D721Med (cell line): ENCODE measurements around the gene TRABD.

ENCODE experiments used
- DNase-seq: peaks from one replicate; pipeline ENCODE4 v3.0.0; 2011; ENCODE audit warnings: low spot score; ENCODE audit not compliant: insufficient read length
- FAIRE-seq: peaks from 2 replicates; lab custom pipeline; 2011; peaks lifted over from hg19 to GRCh38; lab: Jason Lieb, UNC
- TF ChIP-seq, protein P1 (sequence below): IDR thresholded peaks from 2 replicates; pipeline ENCODE4 v1.5.1; 2012; ENCODE audit warnings: mild to moderate bottlenecking, control low read depth; ENCODE audit not compliant: insufficient read depth; ENCODE audit errors: missing control alignments

TRABD gene

GRCh38 chr22:50229370-50229769 lies 43.7 kb downstream of the TRABD start:
- DNase-seq (no peak), FAIRE-seq (no peak)
- TF ChIP-seq, protein P1, sequence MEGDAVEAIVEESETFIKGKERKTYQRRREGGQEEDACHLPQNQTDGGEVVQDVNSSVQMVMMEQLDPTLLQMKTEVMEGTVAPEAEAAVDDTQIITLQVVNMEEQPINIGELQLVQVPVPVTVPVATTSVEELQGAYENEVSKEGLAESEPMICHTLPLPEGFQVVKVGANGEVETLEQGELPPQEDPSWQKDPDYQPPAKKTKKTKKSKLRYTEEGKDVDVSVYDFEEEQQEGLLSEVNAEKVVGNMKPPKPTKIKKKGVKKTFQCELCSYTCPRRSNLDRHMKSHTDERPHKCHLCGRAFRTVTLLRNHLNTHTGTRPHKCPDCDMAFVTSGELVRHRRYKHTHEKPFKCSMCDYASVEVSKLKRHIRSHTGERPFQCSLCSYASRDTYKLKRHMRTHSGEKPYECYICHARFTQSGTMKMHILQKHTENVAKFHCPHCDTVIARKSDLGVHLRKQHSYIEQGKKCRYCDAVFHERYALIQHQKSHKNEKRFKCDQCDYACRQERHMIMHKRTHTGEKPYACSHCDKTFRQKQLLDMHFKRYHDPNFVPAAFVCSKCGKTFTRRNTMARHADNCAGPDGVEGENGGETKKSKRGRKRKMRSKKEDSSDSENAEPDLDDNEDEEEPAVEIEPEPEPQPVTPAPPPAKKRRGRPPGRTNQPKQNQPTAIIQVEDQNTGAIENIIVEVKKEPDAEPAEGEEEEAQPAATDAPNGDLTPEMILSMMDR: no peak

DNA sequence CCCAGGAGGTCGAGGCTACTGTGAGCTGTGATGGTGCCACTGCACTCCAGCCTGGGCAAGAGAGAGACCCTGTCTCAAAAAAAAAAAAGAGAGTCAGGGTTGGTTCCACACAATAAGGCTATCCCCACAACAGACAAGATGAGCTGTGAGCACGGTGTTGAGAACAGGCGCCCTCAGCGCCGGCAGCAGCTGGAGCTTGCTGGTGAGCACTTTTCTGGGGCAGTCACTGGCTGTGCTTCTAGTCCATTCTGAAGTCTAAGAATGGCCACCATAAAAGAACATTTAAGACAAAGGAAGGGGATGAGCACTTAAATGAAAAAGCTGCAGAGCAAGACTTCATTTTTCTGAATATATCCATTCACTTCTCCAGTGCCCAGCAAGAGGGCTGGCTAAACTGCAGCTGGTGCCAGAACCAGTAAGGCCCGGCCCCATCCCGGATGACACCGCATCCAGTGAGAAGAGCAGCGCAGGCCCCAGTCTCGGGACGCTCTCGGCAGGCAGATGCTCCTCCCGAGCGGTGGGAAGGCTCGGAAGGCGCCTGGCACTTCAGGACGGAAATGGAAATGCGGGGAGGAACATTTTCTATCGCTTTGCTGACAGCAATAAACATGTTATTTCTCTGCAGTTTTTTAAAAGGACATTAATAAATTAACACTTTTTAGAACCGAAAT lies 46.9 kb downstream of the TRABD start:
- FAIRE-seq: no peak
- DNase-seq: no peak
- TF ChIP-seq, protein P1: no peak

- no peak for DNase-seq
- TF ChIP-seq, protein P1: no peak
- no peak for FAIRE-seq
Measured at GRCh38 chr22:50233223-50233622, 47.5 kb downstream of the TRABD start.

GRCh38 chr22:50236731-50237409 lies 51.2 kb downstream of the TRABD start:
- TF ChIP-seq, protein P1: peak; percentile 40
- DNase-seq (no peak), FAIRE-seq (no peak)

DNA sequence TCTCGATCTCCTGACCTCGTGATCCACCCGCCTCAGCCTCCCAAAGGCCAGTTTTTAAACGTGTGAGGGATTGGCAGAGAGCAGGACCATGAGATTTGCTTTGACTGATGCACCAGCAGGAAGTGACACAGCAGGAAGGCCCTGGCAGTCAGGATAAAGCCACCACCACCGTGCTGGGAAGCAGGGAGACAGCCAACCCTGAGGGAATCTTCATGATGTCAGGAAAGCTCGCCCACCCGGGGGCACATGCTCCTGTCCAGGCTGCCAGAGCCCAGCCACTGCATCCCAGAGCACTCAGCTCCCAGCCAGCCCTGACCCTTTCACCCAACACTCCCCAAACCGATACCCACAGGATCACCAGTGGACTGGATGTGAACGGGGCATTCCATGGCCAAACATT lies 53.0 kb downstream of the TRABD start:
- FAIRE-seq: no peak
- no peak for DNase-seq
- TF ChIP-seq, protein P1: no peak

DNA sequence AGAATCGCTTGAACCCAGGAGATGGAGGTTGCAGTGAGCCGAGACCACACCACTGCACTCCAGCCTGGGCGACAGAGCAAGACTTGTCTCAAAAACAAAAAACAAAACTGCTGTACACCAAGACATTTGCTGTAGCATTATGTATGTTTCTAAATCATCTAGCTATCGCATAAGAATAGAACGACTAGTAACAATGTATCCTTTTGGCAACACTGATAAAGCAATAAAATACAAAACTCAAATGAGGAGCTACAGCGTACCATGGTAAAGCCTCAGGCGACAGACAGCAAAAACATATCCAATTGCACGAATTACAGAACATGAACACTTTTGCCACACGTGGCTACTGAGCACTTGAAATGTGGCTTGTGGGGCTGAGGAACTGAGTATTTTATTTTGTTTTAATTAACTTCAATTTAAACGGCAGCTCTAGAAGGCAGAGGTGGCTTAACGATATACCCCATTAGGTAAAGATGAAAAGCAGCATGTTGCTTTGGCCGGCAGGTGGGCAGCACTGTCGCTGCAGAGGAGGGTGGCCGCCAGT lies 56.8 kb downstream of the TRABD start:
- TF ChIP-seq, protein P1: no peak
- no peak for FAIRE-seq
- DNase-seq: no peak
